T-helper 9 cell (primary cell): ENCODE measurements around the gene SIGLEC14.
"Not testable (repeated sequence)": the region's sequence is repeated elsewhere in the genome, so short reads cannot be mapped to it uniquely, and the experiment has no call there.

Experiments
- DNase-seq: peaks from one replicate; pipeline ENCODE4 v3.0.0-alpha.2; 2020
- total RNA-seq, 2 donors: gene quantifications; one replicate each; lab custom pipeline; 2026; lab: John Stamatoyannopoulos, UW

SIGLEC14 gene
- 0 reads per million in 2 donors for total RNA-seq

DNA sequence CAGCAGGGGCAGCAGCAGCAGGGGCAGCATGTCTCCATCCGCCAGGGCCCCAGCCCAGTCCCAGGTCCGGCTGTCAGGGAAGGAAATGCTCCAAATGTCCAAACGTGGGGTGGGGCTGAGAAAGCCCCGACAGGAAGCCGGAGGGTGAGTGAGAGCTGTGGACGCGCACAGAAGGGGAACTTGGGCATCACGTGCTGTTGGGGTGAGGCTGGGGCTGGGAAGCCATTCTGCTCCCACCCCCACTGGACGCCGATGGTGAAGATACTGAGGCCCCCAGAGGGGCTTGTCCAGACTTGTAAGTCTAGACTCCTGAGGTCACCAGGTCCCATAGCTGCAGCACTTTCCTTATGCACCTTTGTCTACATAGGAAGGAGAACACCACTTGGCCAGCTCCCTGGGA lies at the start of gene SIGLEC14:
Gene SIGLEC14, minus strand, starts transcription at position 96 of the 400 bp plus-strand sequence. Its CDS starts 66 bp downstream, at position 30.
- not testable (repeated sequence) for DNase-seq

DNA sequence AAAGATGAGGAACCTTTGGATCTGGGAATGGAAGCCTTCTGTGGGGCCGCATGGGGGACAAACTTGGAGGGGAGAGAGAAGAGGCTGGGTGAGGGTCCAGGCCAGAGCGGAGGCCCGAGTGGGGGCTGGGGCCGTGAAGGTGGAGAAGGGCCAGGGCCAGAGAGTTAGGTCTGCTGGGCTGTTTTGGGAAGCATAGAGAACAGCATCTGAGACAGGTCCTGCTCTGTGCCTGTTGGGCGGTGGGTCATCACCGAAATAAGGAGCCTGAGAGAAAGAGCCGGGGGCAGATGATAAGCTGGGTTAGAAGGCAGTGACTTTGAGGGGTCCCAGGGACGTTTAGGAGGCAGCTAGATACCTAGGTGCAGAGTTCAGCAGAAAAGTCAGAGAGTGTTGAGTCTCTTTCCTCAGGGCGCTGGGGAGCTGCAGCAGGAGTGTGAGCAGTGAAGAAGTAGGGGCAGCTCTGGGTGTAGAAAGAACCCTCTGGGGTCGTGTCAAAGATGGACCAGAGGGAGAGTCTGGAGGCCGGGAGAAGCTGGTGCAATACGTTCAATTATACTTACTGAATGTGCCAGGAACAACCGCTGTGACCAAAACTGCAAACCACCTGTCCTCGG lies 49.2 kb upstream of the SIGLEC14 start:
- DNase-seq: no peak

DNA sequence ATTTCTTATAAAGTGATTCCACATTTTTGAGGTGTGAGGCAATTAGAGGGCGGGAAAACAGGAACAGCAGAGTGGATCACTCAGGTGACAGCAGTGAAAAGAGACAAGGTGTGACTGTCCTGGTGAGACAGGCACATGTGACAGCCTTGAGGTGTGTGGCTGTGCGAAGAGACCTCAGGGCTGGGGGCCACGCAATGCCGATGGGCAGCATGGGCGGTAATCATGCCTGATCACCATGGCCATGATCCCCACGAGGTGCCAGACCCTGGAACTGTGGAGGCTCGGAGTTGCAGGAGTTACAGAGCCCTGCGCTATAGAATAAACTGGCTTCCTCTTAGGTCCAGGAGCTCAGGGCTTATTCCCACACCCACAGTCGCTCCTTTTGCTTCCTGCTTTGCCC lies 48.5 kb upstream of the SIGLEC14 start:
- no peak for DNase-seq

GRCh38 chr19:51694318-51695085 lies 47.9 kb upstream of the SIGLEC14 start:
- no peak for DNase-seq

DNA sequence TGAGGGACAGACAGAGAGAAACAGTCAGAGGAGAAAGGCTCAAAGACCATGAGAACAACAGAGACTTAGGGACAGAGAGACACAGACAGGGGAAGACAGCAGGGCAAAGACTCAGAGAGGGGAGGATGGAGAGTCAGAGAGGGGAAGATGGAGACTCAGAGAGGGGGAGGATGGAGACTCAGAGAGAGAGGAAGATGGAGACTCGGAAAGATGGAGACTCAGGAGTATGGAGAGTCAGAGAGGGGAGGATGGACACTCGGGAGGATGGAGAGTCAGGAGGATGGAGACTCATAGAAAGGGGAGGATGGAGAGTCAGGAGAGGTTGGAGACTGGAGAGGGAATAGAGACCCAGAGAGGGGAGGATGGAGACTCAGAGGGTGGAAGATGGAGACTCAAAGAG lies 47.2 kb upstream of the SIGLEC14 start:
- no peak for DNase-seq

GRCh38 chr19:51693260-51693659 lies 46.6 kb upstream of the SIGLEC14 start, which contains the start of gene SPACA6:
TSS of gene SPACA6 (plus strand) at chr19:51693330. CDS start at chr19:51693527, 197 bp downstream.
- no peak for DNase-seq

DNA sequence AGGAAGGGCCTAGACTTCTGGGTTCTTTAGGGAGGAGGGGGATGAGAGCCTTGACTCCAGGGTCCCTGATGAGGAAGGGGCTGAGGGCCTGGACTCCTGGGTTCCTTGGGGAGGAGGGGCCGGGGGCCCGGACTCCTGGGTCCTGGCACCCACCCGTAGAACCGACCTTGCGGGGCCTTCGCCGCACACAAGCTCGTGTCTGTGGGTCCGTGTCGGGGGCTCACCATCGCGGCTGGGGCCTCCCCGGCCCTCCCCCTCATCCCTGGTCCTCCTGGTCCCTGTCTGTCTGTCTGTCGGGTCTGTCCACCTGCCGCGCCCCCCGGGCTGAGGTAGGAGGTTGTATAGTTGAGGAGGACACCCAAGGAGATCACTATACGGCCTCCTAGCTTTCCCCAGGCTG lies 45.8 kb upstream of the SIGLEC14 start:
- DNase-seq: no peak

DNA sequence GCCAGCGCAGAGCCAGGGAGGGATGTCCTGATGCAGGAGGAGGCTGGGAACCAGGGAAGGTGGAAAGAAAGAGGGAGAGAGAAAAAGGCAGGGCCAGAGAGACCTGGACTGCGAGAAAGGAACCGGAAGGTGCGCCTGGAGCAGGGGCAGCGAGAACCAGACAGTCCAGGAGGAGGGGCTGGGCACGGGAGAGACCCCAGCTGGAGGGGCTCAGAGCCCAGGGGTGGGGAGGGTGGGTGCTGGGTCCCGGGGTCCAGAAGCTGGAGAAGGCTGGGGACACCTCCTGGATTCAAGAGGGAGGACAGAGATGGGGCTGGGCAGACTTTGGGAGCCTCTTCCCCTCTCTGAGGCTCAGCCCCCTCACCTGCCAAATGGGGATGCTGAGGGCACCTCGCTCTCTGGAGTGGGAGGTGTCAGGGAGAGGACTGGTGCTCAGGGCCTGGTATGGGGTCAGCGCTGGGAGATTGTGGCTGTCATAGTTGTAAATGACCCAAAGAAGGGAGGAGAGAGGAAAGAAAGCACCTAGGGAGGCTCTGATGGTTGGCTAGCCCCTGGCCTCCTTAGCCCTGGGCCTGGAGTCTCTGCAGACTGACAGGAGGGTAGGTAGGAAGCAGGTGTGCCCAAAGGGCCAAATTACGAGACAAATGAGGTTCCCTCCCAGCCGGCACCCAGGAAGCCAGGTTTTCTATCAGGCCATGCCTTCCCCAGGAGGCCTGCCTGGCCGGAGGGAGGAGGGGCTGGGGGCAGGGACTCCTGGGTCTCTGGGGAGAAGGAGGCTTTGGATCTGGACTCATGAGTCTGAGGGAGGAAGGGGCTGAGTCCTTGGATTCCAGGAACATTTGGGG lies 45.2 kb upstream of the SIGLEC14 start:
- DNase-seq: no peak

DNA sequence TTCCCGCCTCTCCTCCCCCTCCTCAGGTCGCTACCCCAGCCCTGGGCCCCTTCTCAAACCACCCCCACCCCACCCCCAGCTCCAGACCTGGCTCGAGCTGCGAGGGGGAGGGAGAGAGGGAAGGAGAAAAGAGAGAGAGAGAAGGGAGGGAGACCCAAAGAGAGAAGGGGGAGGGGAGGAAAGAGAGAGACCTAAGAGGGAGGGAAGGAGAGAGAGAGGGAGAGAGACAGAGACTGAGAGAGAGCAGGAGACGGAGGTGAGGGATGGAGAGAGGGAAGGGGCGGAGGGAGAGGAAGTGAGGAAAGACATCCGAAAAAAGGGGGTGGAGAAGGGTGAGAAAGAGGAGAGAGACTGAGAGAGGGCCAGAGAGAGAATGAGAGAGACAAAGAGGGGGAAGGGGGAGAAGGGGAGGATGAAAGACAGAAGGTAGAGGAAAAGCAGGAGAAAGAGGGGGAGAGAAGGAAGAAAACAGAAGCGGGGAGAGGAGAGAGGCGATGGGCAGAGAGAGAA lies 44.5 kb upstream of the SIGLEC14 start:
- no peak for DNase-seq

- DNase-seq: peak; percentile 62
These were observed 43.9 kb upstream of the SIGLEC14 start for GRCh38 chr19:51690454-51691073.

GRCh38 chr19:51689751-51690453 lies 43.3 kb upstream of the SIGLEC14 start:
- DNase-seq: no peak

DNA sequence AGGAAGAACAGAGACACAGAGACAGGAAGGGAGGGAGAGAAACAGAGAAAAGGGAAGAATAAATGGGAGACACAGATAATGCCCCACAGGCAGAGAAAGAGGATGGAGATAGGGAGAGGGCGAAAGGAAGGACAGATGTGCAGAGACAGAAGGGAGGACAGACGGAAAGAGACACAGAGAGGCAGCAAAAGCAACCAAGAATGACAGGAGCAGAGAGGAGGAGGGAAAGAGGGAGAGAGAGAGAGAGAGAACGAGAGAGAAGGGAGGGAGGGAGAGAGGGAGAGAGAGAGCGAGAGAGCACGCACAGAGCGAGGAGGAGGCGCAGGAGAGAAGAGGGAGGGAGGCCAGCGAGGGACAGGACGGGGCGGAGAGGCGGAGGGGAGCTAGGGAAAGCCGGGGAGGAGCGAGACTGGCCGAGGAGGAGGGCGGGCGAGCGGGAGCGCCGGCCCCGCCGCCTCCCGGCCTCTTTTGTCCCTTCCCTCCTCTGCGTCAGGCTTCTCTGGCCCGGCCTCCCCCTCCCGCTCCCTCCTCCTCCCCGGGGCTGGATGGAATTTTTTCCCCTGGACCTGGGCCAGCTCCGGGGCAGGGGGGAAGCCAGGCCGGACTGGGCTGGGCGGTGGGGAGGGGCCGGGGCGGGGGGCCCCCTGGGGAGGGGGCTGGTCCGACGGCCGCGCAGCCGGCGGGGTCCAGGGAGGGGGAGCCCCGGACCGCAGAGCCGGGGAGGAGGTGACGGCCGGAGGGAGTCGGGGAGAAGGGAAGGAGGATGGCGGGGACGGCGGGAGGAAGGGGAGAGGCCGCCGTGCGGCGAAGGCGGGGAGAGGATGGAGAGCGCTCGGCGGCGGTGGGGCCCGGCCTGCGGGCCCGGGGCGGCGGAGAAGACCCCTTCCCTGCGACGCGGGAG lies 42.3 kb upstream of the SIGLEC14 start:
- no peak for DNase-seq

GRCh38 chr19:51687791-51688670 lies 41.4 kb upstream of the SIGLEC14 start:
- no peak for DNase-seq

GRCh38 chr19:51686171-51686570 lies 39.5 kb upstream of the SIGLEC14 start:
- no peak for DNase-seq

DNA sequence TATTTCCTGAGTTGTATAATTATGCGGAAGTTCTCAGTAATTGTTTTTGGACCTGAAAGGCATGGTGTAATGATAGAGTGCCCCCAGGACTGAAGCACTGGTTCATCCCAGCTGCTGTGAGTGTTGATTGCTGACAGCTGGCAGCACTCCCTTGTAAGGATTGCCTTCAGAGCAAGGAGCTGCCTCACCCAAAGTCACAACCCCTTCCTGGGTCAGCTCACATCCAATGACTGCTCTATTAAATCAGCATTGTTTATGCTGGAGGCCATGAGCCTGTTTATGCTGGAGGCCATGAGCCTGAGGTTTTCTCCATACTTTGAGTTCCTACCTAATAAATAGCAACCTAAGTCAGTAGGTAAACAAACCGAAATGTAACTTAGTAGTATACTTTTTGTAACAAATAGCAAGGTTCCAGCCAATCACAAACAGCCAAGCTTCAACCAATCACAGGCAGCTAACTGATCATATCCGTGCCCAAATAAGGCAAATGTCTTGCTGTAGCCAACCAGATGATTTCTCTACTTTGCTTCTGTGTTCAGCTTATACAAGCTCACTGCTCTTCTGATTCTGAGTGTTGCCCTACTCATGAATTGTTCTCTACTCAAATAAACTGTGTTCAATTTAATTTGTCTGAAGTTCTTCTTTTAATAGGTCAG lies 34.8 kb upstream of the SIGLEC14 start:
- no peak for DNase-seq

GRCh38 chr19:51680474-51680873 lies 33.8 kb upstream of the SIGLEC14 start:
- no peak for DNase-seq

DNA sequence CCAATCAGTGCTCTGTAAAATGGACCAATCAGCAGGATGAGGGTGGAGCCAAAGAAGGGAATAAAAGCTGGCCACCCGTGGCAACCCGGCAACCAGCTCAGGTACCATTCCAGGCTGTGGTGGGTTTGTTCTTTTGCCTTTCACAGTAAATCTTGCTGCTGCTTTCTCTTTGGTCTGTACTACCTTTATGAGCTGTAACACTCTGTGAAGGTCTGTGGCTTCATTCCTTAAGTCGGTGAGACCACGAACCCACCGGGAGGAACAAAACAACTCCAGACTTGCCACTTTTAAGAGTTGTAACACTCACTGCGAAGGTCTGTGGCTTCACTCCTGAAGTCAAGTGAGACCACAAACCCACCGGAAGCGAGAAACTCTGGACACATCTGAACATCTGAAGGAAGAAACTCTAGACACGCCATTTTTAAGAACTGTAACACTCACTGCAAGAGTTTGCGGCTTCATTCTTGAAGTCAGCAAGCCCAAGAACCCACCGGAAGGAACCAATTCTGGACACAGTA lies 30.0 kb upstream of the SIGLEC14 start:
- no peak for DNase-seq

DNA sequence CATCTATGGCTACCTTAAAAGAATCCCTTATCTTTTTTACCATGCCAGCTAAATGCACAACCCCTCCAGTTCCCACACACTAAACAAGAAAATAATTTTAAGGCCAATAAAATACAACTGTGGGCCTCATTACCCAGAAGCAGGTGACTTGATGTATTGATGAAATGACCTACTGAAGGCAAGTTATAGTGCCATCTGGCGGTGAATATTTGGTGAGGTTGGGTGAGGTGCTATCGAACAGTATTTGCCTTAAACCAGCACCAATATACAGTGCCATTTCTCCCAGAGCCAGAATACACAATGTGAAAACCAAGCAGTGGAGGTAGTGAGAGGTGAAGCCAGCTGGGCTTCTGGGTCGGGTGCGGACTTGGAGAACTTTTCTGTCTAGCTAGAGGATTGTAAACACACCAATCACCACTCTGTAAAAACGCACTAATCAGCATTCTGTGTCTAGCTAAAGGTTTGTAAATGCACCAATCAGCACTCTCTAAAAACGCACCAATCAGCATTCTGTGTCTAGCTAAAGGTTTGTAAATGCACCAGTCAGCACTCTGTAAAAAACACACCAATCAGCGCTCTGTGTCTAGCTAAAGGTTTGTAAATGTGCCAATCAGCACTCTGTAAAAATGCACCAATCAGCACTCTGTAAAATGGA lies 29.4 kb upstream of the SIGLEC14 start:
- not testable (repeated sequence) for DNase-seq
